AG04450 (cell line): ENCODE data around the gene CTXND1. TPM values are rescaled to one million over a fixed set of nuclear protein-coding genes. Genes with fewer than 3 reads are reported as not detected.

Experiments
- CTCF ChIA-PET: fragments of 300-600, 350-600 bp; formaldehyde crosslinking; extraction: SDS; loops from one replicate; lab custom pipeline; 2022; ENCODE audit warnings: antibody characterized with exemption, inconsistent platforms; lab: Charles Lee
- POLR2A ChIA-PET: fragments of 350-600 bp; formaldehyde crosslinking; extraction: SDS; loops from one replicate; lab custom pipeline; 2021; ENCODE audit warnings: antibody characterized with exemption, inconsistent platforms; lab: Yijun Ruan, JAX
- DNase-seq: peaks from one replicate; pipeline ENCODE4 v3.0.0-alpha.2; 2011; ENCODE audit warnings: low read depth, low spot score
- H3K27ac ChIP-seq: one replicate; pipeline ENCODE4 v1.5.1; 2012; ENCODE audit warnings: low read depth, low read length, control low read depth
- H3K27me3 ChIP-seq: one replicate; pipeline ENCODE4 v1.6.0; 2012; ENCODE audit warnings: low read length; ENCODE audit not compliant: control insufficient read depth, insufficient read depth
- H3K4me3 ChIP-seq: 2 replicates; pipeline ENCODE4 v1.5.1; 2011; ENCODE audit warnings: mild to moderate bottlenecking, low read depth, low read length, control low read depth
- H3K9me3 ChIP-seq: 2 replicates; pipeline ENCODE4 v1.5.1; 2012; ENCODE audit warnings: low read length; ENCODE audit not compliant: control insufficient read depth, insufficient read depth
- polyA plus RNA-seq: library from polyadenylated mRNA; depleted of rRNA; stranded (reverse); fragments of >200 nt; gene quantifications from 2 replicates; pipeline ENCODE4 v1.2.3, GENCODE V29; 2011
- TF ChIP-seq, protein P1 (sequence below): IDR thresholded peaks from 2 replicates; pipeline ENCODE4 v1.5.1; 2011; ENCODE audit warnings: low read depth, low read length, control low read depth, inconsistent platforms

CTXND1 gene
- polyA plus RNA-seq, 1 experiment, result not detected

GRCh38 chr15:80214910-80215309, 37.1 kb downstream of the CTXND1 start:
- Histone ChIP-seq H3K4me3 (no peak overlapping the region), H3K27me3 (peaks cover 23% of the 10 kb centered on the region), H3K27ac (no peak overlapping the region), H3K9me3 (no peaks in the 10 kb centered on the region)
- ChIA-PET POLR2A (no interaction called here), CTCF (interaction anchor here (1.2 kb wide), 1 partner anchor 360 kb away, joined by 4 read pairs; no protein-coding TSS in a partner anchor)
- TF ChIP-seq, protein P1, sequence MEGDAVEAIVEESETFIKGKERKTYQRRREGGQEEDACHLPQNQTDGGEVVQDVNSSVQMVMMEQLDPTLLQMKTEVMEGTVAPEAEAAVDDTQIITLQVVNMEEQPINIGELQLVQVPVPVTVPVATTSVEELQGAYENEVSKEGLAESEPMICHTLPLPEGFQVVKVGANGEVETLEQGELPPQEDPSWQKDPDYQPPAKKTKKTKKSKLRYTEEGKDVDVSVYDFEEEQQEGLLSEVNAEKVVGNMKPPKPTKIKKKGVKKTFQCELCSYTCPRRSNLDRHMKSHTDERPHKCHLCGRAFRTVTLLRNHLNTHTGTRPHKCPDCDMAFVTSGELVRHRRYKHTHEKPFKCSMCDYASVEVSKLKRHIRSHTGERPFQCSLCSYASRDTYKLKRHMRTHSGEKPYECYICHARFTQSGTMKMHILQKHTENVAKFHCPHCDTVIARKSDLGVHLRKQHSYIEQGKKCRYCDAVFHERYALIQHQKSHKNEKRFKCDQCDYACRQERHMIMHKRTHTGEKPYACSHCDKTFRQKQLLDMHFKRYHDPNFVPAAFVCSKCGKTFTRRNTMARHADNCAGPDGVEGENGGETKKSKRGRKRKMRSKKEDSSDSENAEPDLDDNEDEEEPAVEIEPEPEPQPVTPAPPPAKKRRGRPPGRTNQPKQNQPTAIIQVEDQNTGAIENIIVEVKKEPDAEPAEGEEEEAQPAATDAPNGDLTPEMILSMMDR, result no peak
- no peak for DNase-seq

DNA sequence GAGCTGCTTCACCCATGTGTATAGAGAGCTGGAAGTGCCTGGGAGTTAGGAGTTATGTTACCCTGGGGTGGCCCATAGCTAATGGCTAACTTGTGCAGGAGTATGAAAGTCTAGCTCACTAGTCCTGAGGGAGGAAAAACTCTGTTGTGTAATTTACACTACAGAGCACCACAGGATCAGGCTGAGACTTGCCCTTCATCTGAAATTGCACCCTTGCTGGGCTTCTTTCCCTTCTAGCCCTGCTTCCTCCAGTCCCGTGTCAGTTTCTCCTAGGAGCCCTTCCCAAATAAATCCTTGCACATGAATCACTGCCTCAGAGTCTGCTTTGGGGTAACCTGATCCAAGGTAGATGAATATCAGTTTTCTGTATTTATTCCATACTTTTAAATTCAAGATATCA, 40.0 kb downstream of the CTXND1 start:
- ChIA-PET POLR2A (no interaction called here), CTCF (no interaction called here)
- H3K27ac ChIP-seq, result no peak overlapping the region
- H3K4me3 ChIP-seq, result no peak overlapping the region
- peaks cover 30% of the 10 kb centered on the region for H3K27me3 ChIP-seq
- DNase-seq, result no peak
- H3K9me3 ChIP-seq, result no peaks in the 10 kb centered on the region
- TF ChIP-seq, protein P1, result no peak

GRCh38 chr15:80210611-80211573, 41.1 kb downstream of the CTXND1 start:
- DNase-seq, result no peak
- no peak overlapping the region for H3K27ac ChIP-seq
- no peaks in the 10 kb centered on the region for H3K9me3 ChIP-seq
- peaks cover 31% of the 10 kb centered on the region for H3K27me3 ChIP-seq
- ChIA-PET POLR2A (no interaction called here), CTCF (no interaction called here)
- TF ChIP-seq, protein P1, result no peak
- H3K4me3 ChIP-seq, result no peak overlapping the region

- no peaks in the 10 kb centered on the region for H3K9me3 ChIP-seq
- ChIA-PET CTCF (no interaction called here), POLR2A (no interaction called here)
- no peak overlapping the region for H3K4me3 ChIP-seq
- peaks cover 33% of the 10 kb centered on the region for H3K27me3 ChIP-seq
- no peak for DNase-seq
- no peak overlapping the region for H3K27ac ChIP-seq
- TF ChIP-seq, protein P1, result no peak
Observed at GRCh38 chr15:80208758-80209734, 43.0 kb downstream of the CTXND1 start.
